K562 (cell line): ENCODE results near the gene C11orf86. TPM values are rescaled to one million over a fixed set of nuclear protein-coding genes. Genes with fewer than 3 reads are reported as not detected.

Experiments
- CHD1 ChIP-seq: fragments of 200-600 bp; sonication (generic); IDR thresholded peaks from one replicate; pipeline ENCODE4 v1.6.1; 2012; ENCODE audit warnings: mild to moderate bottlenecking, moderate library complexity, low read length, inconsistent platforms
- CREB1 ChIP-seq, 2 experiments: sonication (generic) in 1 of 2; formaldehyde crosslinking in 1 of 2; IDR thresholded peaks; 2 replicates each; pipeline versions ENCODE4 v1.6.1 to v1.8.0; 2012 to 2022; ENCODE audit warnings: inconsistent platforms in 1 of 2, mild to moderate bottlenecking in 1 of 2, missing genetic modification reagents in 1 of 2, moderate library complexity in 1 of 2
- DNMT1 ChIP-seq: fragments of 450-650 bp; IDR thresholded peaks from 2 replicates; pipeline ENCODE4 v1.6.1; 2016; ENCODE audit warnings: antibody characterized with exemption, mild to moderate bottlenecking
- ESRRB ChIP-seq: fragments of 250-450 bp; sonication (Bioruptor Pico); IDR thresholded peaks from 2 replicates; pipeline ENCODE4 v1.5.0; 2020; ENCODE audit warnings: mild to moderate bottlenecking, moderate library complexity, borderline replicate concordance
- KDM1A ChIP-seq, 2 experiments: fragments of 450-650 bp; IDR thresholded peaks; 2 replicates each; pipeline ENCODE4 v1.6.1; 2016; ENCODE audit warnings: mild to moderate bottlenecking in 2 of 2
- KDM2B ChIP-seq: fragments of 250-450 bp; sonication (Bioruptor Pico); IDR thresholded peaks from 2 replicates; pipeline ENCODE4 v1.8.0; 2021; ENCODE audit warnings: mild to moderate bottlenecking, moderate library complexity
- L3MBTL2 ChIP-seq: fragments of 450-650 bp; IDR thresholded peaks from 2 replicates; pipeline ENCODE4 v1.6.1; 2016; ENCODE audit warnings: mild to moderate bottlenecking, moderate library complexity
- MAZ ChIP-seq, 2 experiments: fragments of 450-650 bp in 1 of 2; sonication (generic) in 1 of 2; formaldehyde crosslinking; IDR thresholded peaks in 1 of 2; conservative IDR thresholded peaks in 1 of 2; 2 replicates each; pipeline versions ENCODE4 v1.4.0 to v1.5.0; 2020; ENCODE audit warnings: mild to moderate bottlenecking in 1 of 2, missing genetic modification reagents in 1 of 2
- MEIS2 ChIP-seq: fragments of 450-650 bp; IDR thresholded peaks from 2 replicates; pipeline ENCODE4 v1.6.1; 2014; ENCODE audit warnings: mild to moderate bottlenecking; ENCODE audit not compliant: partially characterized antibody
- MYBL2 ChIP-seq, 2 experiments: fragments of 450-650 bp in 1 of 2; sonication (generic) in 1 of 2; formaldehyde crosslinking in 1 of 2; IDR thresholded peaks; 2 replicates each; pipeline versions ENCODE4 v1.6.1 to v1.8.1; 2017 to 2022; ENCODE audit warnings: borderline replicate concordance in 1 of 2, inconsistent platforms in 1 of 2, low read depth in 1 of 2, mild to moderate bottlenecking in 1 of 2, missing genetic modification reagents in 1 of 2, moderate library complexity in 1 of 2
- NFE2L1 ChIP-seq: fragments of 450-650 bp; IDR thresholded peaks from 2 replicates; pipeline ENCODE4 v1.6.1; 2016; ENCODE audit warnings: missing genetic modification characterization, low read depth, mild to moderate bottlenecking, missing compliant biosample characterization, moderate library complexity, borderline replicate concordance
- PBX2 ChIP-seq, 2 experiments: IDR thresholded peaks in 1 of 2; conservative IDR thresholded peaks in 1 of 2; 2 replicates each; pipeline ENCODE4 v1.6.1; 2016; ENCODE audit warnings: low read depth in 2 of 2, mild to moderate bottlenecking in 1 of 2, missing compliant biosample characterization in 1 of 2, missing genetic modification characterization in 1 of 2, moderate library complexity in 1 of 2
- PTTG1 ChIP-seq: fragments of 450-650 bp; IDR thresholded peaks from 2 replicates; pipeline ENCODE4 v1.6.1; 2016; ENCODE audit warnings: low read depth, mild to moderate bottlenecking, missing genetic modification characterization, missing compliant biosample characterization
- RBM22 ChIP-seq: fragments of 200-400 bp; formaldehyde crosslinking; IDR thresholded peaks from 2 replicates; pipeline ENCODE4 v1.6.1; 2018; ENCODE audit warnings: low read length, low read depth; ENCODE audit not compliant: poor library complexity, severe bottlenecking
- RFX1 ChIP-seq: fragments of 450-650 bp; IDR thresholded peaks from 2 replicates; pipeline ENCODE4 v1.6.1; 2016; ENCODE audit warnings: mild to moderate bottlenecking, moderate library complexity
- RNF2 ChIP-seq: sonication (generic); IDR thresholded peaks from 2 replicates; pipeline ENCODE4 v1.6.1; 2016
- SP1 ChIP-seq: sonication (generic); formaldehyde crosslinking; IDR thresholded peaks from 2 replicates; pipeline ENCODE4 v1.8.1; 2022; ENCODE audit warnings: mild to moderate bottlenecking, missing genetic modification reagents
- TBP ChIP-seq: optimal IDR thresholded peaks from 2 replicates; pipeline ENCODE3; 2011; ENCODE audit warnings: low read depth, low read length, improper control_type of control experiment
- ZNF592 ChIP-seq: fragments of 450-650 bp; IDR thresholded peaks from 2 replicates; pipeline ENCODE4 v1.6.1; 2017; ENCODE audit warnings: antibody characterized with exemption, mild to moderate bottlenecking
- polyA plus RNA-seq, 8 experiments: library from polyadenylated mRNA; depleted of rRNA in 4 of 8; stranded (reverse) in 5 of 8; unstranded in 3 of 8; fragments of >200 nt; fragmentation: Nextera tagmentation in 2 of 8; fragmentation: Illumina TruSeq in 1 of 8; extraction: Ambion mirVana in 2 of 8; extraction: Trizol in 1 of 8; gene quantifications; 2 replicates each; pipeline versions ENCODE4 v1.2.1 to v1.2.3, GENCODE V29; 2011 to 2014; ENCODE audit warnings: inconsistent platforms in 1 of 8, missing spikeins in 1 of 8
- total RNA-seq, 7 experiments: library from RNA; depleted of rRNA in 6 of 7; stranded (reverse); fragments of >200 nt in 6 of 7; fragmentation: Illumina TruSeq in 2 of 7; extraction: Trizol in 2 of 7; gene quantifications; 2 replicates each; pipeline versions ENCODE4 v1.2.1 to v1.2.3, GENCODE V29; 2011 to 2021; ENCODE audit warnings: low replicate concordance in 1 of 7

C11orf86 gene
- total and polyA plus RNA-seq, 9 of the 15 experiments (the other 6 are each of a cell fraction or from before 2014, with no cell fraction given), result not detected

- peak; percentile 89 for TF ChIP-seq MYBL2 (IDR thresholded peaks at IDR 0.05; ENCODE audit: low read depth)
- TF ChIP-seq MYBL2 (CRISPR knock-in tag; IDR thresholded peaks at IDR 0.05; ENCODE audit: borderline replicate concordance), result no peak
- TF ChIP-seq KDM2B (CRISPR knock-in tag), result 0 out of 2 replicates have a peak, but pooled peaks have one; percentile 71
- TF ChIP-seq CHD1, result no peak
- no peak for TF ChIP-seq ESRRB
- peak; percentile 92 for TF ChIP-seq RNF2
- TF ChIP-seq DNMT1, result no peak
- peak; percentile 51 for TF ChIP-seq RBM22
- no peak for TF ChIP-seq KDM1A (IDR thresholded peaks at IDR 0.05)
- peak; percentile 69 for TF ChIP-seq TBP
- peak; percentile 86 for TF ChIP-seq MEIS2
- TF ChIP-seq MAZ (CRISPR knock-in tag; conservative IDR thresholded peaks at IDR 0.05 in 1 of 2, IDR thresholded peaks at IDR 0.05 in 1 of 2), result peak; percentile 81 to 94; a peak in 3 of 4 replicates
- TF ChIP-seq L3MBTL2, result peak; percentile 100
- TF ChIP-seq PTTG1 (tag), result no peak
- TF ChIP-seq CREB1 (IDR thresholded peaks at IDR 0.05), result peak; percentile 60
- peak; percentile 75 for TF ChIP-seq CREB1 (CRISPR knock-in tag; IDR thresholded peaks at IDR 0.05)
- TF ChIP-seq RFX1, result peak; percentile 82
- TF ChIP-seq SP1 (CRISPR knock-in tag), result peak; percentile 95
- TF ChIP-seq ZNF592, result peak; percentile 94
- TF ChIP-seq PBX2 (CRISPR knock-in tag; IDR thresholded peaks at IDR 0.05; ENCODE audit: low read depth), result peak; percentile 96
- peak; percentile 98 for TF ChIP-seq PBX2 (tag; conservative IDR thresholded peaks at IDR 0.05; ENCODE audit: low read depth)
- no peak for TF ChIP-seq NFE2L1
Measured at GRCh38 chr11:66958232-66958955, 16.7 kb upstream of the C11orf86 start, which contains the start of gene PC (continued).
